HCT116 (cell line): ENCODE results near the gene LRBA. TPM values are rescaled to one million over a fixed set of nuclear protein-coding genes. Genes with fewer than 3 reads are reported as not detected.

ENCODE experiments used
- ATAC-seq: fragments of 200-7000 bp; cut with Tn5 transposase; 2 replicates; pipeline ENCODE4 v1.9.1; 2020; ENCODE audit warnings: mild to moderate bottlenecking, moderate library complexity
- BruUV-seq: library from RNA; stranded (reverse); fragments of 400-500 nt; replicated peaks from 2 replicates; lab custom pipeline; 2021; lab: Mats Ljungman, UMichigan
- CTCF ChIA-PET: fragments of 300-600 bp; sonication (Branson Sonifier 250); formaldehyde crosslinking; loops from one replicate; lab custom pipeline; 2021; ENCODE audit warnings: antibody characterized with exemption; lab: Charles Lee
- POLR2A ChIA-PET: fragments of 300-600, 350-600 bp; sonication (Branson Sonifier 250); formaldehyde crosslinking; loops from one replicate; lab custom pipeline; 2021; ENCODE audit warnings: antibody characterized with exemption; lab: Charles Lee
- RAD21 ChIA-PET, 2 experiments: fragments of 300-600 bp; sonication (Branson Sonifier 250); formaldehyde crosslinking; loops; one replicate each; lab custom pipeline; 2023; ENCODE audit warnings: low total read pairs in 2 of 2; ENCODE audit not compliant: uncharacterized antibody in 2 of 2, unreplicated experiment in 2 of 2, low non-redundant PET in 1 of 2; lab: Charles Lee
- DNase-seq: peaks from one replicate; pipeline ENCODE4 v3.0.0-alpha.2; 2010; ENCODE audit warnings: low read depth, low spot score
- H2AFZ ChIP-seq: fragments of 200-600 bp; shearing (Covaris generic), sonication (generic); 2 replicates; pipeline ENCODE4 v1.6.1; 2017; ENCODE audit warnings: low read depth, mixed run types, mixed read lengths, antibody characterized with exemption, low read length; ENCODE audit not compliant: poor library complexity, severe bottlenecking
- H3K27ac ChIP-seq: 2 replicates; pipeline ENCODE4 v1.5.1; 2012; ENCODE audit warnings: low read depth, low read length
- H3K27me3 ChIP-seq: fragments of 200-600 bp; sonication (generic); 2 replicates; pipeline ENCODE4 v1.6.1; 2016; ENCODE audit warnings: mixed run types, low read length, mixed read lengths; ENCODE audit not compliant: insufficient read depth
- H3K36me3 ChIP-seq, 2 experiments: fragments of 200-500 bp in 1 of 2; fragments of 200-600 bp in 1 of 2; sonication (Bioruptor generic) in 1 of 2; sonication (generic) in 1 of 2; 2 replicates each; pipeline versions ENCODE4 v1.5.1 to v1.6.1; 2014 to 2016; ENCODE audit warnings: low read length in 2 of 2, inconsistent platforms in 1 of 2, mixed read lengths in 1 of 2, mixed run types in 1 of 2; ENCODE audit not compliant: insufficient read depth in 2 of 2, control insufficient read depth in 1 of 2
- H3K4me1 ChIP-seq, 2 experiments: fragments of 200-600 bp in 1 of 2; sonication (generic) in 1 of 2; 2 replicates each; pipeline versions ENCODE4 v1.5.1 to v1.6.1; 2012 to 2017; ENCODE audit warnings: low read length in 2 of 2, inconsistent platforms in 1 of 2, mild to moderate bottlenecking in 1 of 2, mixed read lengths in 1 of 2, mixed run types in 1 of 2, moderate library complexity in 1 of 2; ENCODE audit not compliant: insufficient read depth in 2 of 2, control insufficient read depth in 1 of 2
- H3K4me2 ChIP-seq: fragments of 200-600 bp; sonication (generic); 2 replicates; pipeline ENCODE4 v1.6.1; 2017; ENCODE audit warnings: mixed run types, low read length, mixed read lengths
- H3K4me3 ChIP-seq, 2 experiments: fragments of 200-600 bp in 1 of 2; sonication (generic) in 1 of 2; replicated peaks in 1 of 2; 2 replicates each; pipeline ENCODE4 v1.5.1; 2011 to 2016; ENCODE audit warnings: low read length in 2 of 2, control low read depth in 1 of 2, low read depth in 1 of 2, mild to moderate bottlenecking in 1 of 2, mixed read lengths in 1 of 2, mixed run types in 1 of 2
- H3K79me2 ChIP-seq: fragments of 200-600 bp; sonication (generic); 2 replicates; pipeline ENCODE4 v1.6.1; 2017; ENCODE audit warnings: mild to moderate bottlenecking, mixed run types, low read length, moderate library complexity, mixed read lengths; ENCODE audit not compliant: insufficient read depth
- H3K9ac ChIP-seq: fragments of 200-600 bp; sonication (generic); 2 replicates; pipeline ENCODE4 v1.6.1; 2016; ENCODE audit warnings: low read length, mixed read lengths
- H3K9me2 ChIP-seq: fragments of 200-600 bp; sonication (generic), shearing (Covaris generic); 2 replicates; pipeline ENCODE4 v1.6.1; 2017; ENCODE audit warnings: mixed run types, mild to moderate bottlenecking, moderate library complexity; ENCODE audit not compliant: insufficient read depth
- H3K9me3 ChIP-seq, 2 experiments: fragments of 200-500 bp in 1 of 2; fragments of 200-600 bp in 1 of 2; sonication (Bioruptor generic) in 1 of 2; sonication (generic) in 1 of 2; 2 replicates each; pipeline ENCODE4 v1.6.1; 2014 to 2017; ENCODE audit warnings: low read length in 2 of 2, mixed read lengths in 2 of 2, inconsistent platforms in 1 of 2, low read depth in 1 of 2, mild to moderate bottlenecking in 1 of 2, mixed run types in 1 of 2, moderate library complexity in 1 of 2; ENCODE audit not compliant: control insufficient read depth in 1 of 2, insufficient read depth in 1 of 2
- H4K20me1 ChIP-seq: fragments of 200-600 bp; sonication (generic), shearing (Covaris generic); 2 replicates; pipeline ENCODE4 v1.6.1; 2017; ENCODE audit warnings: mixed run types, mild to moderate bottlenecking, moderate library complexity; ENCODE audit not compliant: insufficient read depth
- CEBPB ChIP-seq: IDR thresholded peaks from 2 replicates; pipeline ENCODE4 v1.6.1; 2012; ENCODE audit warnings: low read depth
- CTCF ChIP-seq, 3 experiments: fragments of 200-600 bp in 1 of 3; sonication (generic) in 1 of 3; IDR thresholded peaks in 2 of 3; conservative IDR thresholded peaks in 1 of 3; 2 replicates each; pipeline ENCODE4 v1.5.1; 2012 to 2017; ENCODE audit warnings: low read depth in 2 of 3, low read length in 2 of 3, antibody characterized with exemption in 1 of 3, borderline replicate concordance in 1 of 3, control low read depth in 1 of 3, mild to moderate bottlenecking in 1 of 3, mixed read lengths in 1 of 3, mixed run types in 1 of 3, moderate library complexity in 1 of 3; ENCODE audit not compliant: insufficient read depth in 1 of 3
- EZH2 ChIP-seq: fragments of 200-600 bp; sonication (generic); IDR thresholded peaks from 2 replicates; pipeline ENCODE4 v1.6.1; 2017; ENCODE audit warnings: antibody characterized with exemption, mixed run types
- EZH2phosphoT487 ChIP-seq: fragments of 200-600 bp; IDR thresholded peaks from 2 replicates; pipeline ENCODE4 v1.6.1; 2018; ENCODE audit warnings: antibody characterized with exemption, borderline replicate concordance
- RAD21 ChIP-seq: IDR thresholded peaks from 2 replicates; pipeline ENCODE4 v1.6.1; 2012; ENCODE audit warnings: low read depth, mild to moderate bottlenecking
- SP1 ChIP-seq: IDR thresholded peaks from 2 replicates; pipeline ENCODE4 v1.6.1; 2012; ENCODE audit warnings: low read depth
- TCF7L2 ChIP-seq: IDR thresholded peaks from 2 replicates; pipeline ENCODE4 v1.7.0; 2011; ENCODE audit warnings: borderline replicate concordance, inconsistent platforms; ENCODE audit not compliant: insufficient read depth, insufficient read length; ENCODE audit errors: extremely low read depth
- ZBTB33 ChIP-seq: IDR thresholded peaks from 2 replicates; pipeline ENCODE4 v1.6.1; 2011; ENCODE audit warnings: mild to moderate bottlenecking, low read length, moderate library complexity; ENCODE audit not compliant: insufficient replicate concordance; ENCODE audit errors: extremely low read depth
- intact Hi-C: fragments of 100-400 bp; cut with micrococcal nuclease; formaldehyde crosslinking; loops from 2 replicates; pipeline ENCODE4 v1.10.0; 2022
- total RNA-seq: library from RNA; stranded (reverse); gene quantifications from one replicate; pipeline ENCODE4 v1.2.1, GENCODE V29; 2021; ENCODE audit not compliant: unreplicated experiment

Gene LRBA
- total RNA-seq, 1 experiment from 2014 or later: 79.8 TPM

DNA sequence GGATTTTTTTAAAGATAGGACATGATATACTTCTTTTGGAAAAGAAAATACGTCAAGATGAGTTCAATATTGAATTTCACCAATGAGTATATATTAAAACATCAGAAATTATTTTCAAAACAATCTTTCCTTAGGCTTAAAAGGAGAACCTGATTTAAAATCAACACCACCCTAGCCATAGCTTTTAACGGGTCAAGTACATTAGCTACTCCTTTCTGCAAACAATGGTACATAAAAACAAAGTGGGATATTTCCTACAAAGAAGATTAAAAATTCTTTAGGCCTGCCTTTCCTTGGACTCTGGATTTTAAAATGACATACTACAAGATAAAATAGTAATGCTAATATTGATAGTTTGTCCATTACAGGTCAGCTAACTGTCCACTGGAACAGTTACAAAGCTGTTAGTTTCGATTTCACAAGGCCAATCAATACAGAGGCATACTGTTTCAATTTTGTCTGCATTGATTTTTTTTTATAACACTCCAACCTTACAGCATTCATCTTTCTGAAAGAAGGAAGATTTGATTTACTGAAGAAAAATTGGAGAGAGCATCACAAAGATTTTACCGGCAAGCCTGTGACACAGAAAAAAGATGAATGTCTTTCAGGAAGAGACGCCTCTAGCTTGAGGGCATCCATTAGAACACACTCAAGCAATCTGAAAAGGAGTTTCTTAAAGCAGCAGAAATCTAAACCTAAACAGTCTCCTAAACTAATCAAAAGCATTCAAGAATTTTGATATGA, 335.9 kb downstream of the LRBA start:
- ChIA-PET POLR2A (no interaction called here), CTCF (no interaction called here), RAD21 (no interaction called here)
- no peaks in the 10 kb centered on the region for H3K9me3 ChIP-seq
- no peak for TF ChIP-seq CTCF (IDR thresholded peaks at IDR 0.05 in 2 of 3, conservative IDR thresholded peaks at IDR 0.05 in 1 of 3; ENCODE audit: borderline replicate concordance in 1 of 3, insufficient read depth in 1 of 3, low read depth in 2 of 3, low read length in 2 of 3)
- no peak for TF ChIP-seq EZH2
- no peak for TF ChIP-seq TCF7L2
- TF ChIP-seq CEBPB: no peak
- TF ChIP-seq ZBTB33: no peak
- no peak for TF ChIP-seq SP1
- no peak for TF ChIP-seq RAD21
- no peak for TF ChIP-seq EZH2phosphoT487
- H3K4me2 ChIP-seq: no peak overlapping the region
- H3K27me3 ChIP-seq: no peaks in the 10 kb centered on the region
- H3K9ac ChIP-seq: no peak overlapping the region
- intact Hi-C loops: no loop called here
- no peak for ATAC-seq
- BruUV-seq: no TSS peak
- no peak overlapping the region for H3K27ac ChIP-seq
- no peaks in the 10 kb centered on the region for H3K4me1 ChIP-seq
- H3K36me3 ChIP-seq: no peaks in the 10 kb centered on the region; a peak in 1 of 4 replicates
- H3K9me2 ChIP-seq: no peaks in the 10 kb centered on the region
- no peak for DNase-seq
- H3K4me3 ChIP-seq: no peak overlapping the region
- no peak overlapping the region for H2AFZ ChIP-seq
- no peaks in the 10 kb centered on the region for H3K79me2 ChIP-seq
- 0 out of 2 replicates have a peak, but pooled peaks cover 3% of the 10 kb centered on the region for H4K20me1 ChIP-seq
